LNCAP (cell line): ENCODE measurements around the gene TOR4A.

Experiments used
- TF ChIP-seq, protein P1 (sequence below): fragments of 450-650 bp; IDR thresholded peaks from 2 replicates; pipeline ENCODE4 v1.5.1; 2017; ENCODE audit warnings: mild to moderate bottlenecking

TOR4A gene

DNA sequence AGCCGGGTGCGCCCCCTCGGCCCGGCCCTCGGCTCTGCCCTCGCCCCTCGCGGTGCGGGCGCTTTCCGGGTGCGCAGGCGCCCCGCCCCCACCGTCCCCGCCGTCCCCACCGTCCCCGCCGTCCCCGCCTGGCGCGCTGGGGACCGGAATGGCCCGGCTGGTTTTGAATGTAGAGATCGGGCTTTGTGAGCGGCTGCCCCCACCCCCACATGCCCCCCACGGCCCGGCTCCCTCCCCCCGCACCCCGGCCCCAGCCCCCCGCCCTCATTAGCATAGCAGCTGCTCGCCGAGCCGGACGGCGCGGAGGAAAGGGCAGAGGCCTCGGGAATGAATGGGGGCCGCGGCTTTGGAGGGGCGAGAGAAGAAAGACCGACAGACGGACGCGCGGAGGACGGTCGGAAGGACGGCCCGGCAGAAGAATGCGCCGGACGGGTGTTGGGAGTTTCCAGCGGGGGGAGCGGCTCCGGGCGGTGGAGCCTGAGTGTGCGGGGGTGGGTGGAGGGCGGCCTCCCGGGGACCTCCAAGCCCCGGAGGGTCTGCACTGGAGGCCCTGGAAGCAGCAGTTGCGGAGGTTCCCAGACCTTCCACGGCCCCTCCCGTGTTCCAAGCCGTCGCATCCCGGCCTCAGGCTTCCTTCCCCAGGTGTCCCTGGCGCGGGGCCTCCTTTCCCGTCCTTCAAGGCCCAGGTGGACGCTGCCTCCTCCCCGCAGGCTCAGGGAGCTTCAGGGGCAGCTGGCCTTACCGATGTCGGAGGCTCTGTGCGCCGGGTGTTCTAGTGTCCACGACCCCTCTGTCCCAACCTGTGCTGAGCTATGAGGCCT lies 18.5 kb downstream of the TOR4A start:
- TF ChIP-seq, protein P1, sequence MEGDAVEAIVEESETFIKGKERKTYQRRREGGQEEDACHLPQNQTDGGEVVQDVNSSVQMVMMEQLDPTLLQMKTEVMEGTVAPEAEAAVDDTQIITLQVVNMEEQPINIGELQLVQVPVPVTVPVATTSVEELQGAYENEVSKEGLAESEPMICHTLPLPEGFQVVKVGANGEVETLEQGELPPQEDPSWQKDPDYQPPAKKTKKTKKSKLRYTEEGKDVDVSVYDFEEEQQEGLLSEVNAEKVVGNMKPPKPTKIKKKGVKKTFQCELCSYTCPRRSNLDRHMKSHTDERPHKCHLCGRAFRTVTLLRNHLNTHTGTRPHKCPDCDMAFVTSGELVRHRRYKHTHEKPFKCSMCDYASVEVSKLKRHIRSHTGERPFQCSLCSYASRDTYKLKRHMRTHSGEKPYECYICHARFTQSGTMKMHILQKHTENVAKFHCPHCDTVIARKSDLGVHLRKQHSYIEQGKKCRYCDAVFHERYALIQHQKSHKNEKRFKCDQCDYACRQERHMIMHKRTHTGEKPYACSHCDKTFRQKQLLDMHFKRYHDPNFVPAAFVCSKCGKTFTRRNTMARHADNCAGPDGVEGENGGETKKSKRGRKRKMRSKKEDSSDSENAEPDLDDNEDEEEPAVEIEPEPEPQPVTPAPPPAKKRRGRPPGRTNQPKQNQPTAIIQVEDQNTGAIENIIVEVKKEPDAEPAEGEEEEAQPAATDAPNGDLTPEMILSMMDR = no peak

DNA sequence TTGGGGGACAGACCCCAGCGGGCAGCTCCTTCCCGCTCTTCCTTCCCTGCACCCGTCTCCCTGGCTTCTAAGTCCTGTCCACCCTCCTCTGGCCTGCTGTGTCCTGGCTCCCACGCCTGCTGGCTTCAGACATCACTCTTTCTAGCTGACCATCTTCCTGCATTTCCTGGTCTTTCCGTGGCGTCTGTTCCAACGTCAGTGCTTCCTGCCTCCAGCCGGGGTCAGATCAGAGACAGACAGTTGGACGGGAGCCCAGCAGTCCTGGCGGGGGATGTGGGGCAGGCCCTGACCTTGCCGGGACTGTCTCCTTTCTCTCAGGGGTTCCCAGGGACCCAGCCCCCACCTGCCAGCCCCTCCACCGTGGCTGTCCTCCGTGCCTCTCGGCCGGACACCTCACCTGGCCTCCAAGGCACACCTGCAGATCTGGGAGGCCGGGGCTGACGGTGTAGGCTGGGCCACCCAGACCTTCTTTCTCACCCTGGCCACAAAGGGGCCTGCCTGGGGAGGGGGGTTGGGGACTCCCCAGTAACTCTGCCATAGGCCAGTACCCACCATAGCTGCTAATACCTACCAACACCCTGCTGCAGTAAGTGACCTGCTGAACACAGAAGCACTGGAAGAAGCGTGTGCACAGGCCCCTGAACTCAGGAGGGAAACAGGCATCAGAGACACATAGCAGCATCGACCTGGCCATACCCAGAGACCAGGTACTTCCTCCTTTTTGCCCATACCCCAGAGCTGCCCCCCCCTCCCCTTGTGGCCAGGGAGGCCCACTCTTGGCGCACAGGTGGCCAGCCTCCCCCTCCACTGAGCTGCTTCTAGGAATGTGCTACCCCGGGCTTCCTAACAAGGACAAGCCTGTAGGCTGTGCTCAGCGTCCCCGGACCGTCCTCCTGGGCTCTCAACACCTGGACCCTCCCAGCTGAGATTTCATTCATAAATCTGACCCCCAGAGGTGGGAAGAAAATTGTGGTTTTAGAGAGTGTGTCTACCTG lies 19.4 kb downstream of the TOR4A start:
- TF ChIP-seq, protein P1 = no peak

DNA sequence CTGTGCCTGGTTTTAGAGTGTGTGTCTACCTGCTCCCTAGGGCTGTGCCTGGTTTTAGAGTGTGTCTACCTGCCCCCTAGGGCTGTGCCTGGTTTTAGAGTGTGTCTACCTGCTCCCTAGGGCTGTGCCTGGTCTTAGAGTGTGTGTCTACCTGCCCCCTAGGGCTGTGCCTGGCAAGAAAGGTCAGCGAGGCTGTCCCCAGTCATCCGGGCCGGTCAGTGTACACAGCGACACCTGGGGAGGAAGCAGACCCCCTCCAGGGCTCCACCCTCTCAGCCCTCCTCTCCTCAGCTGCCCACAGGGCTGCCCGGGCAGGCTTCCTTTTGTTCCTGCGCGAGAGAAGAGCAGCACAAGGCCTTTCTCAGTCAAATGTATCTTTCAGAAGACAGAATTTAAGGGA lies 20.4 kb downstream of the TOR4A start:
- TF ChIP-seq, protein P1 = no peak

DNA sequence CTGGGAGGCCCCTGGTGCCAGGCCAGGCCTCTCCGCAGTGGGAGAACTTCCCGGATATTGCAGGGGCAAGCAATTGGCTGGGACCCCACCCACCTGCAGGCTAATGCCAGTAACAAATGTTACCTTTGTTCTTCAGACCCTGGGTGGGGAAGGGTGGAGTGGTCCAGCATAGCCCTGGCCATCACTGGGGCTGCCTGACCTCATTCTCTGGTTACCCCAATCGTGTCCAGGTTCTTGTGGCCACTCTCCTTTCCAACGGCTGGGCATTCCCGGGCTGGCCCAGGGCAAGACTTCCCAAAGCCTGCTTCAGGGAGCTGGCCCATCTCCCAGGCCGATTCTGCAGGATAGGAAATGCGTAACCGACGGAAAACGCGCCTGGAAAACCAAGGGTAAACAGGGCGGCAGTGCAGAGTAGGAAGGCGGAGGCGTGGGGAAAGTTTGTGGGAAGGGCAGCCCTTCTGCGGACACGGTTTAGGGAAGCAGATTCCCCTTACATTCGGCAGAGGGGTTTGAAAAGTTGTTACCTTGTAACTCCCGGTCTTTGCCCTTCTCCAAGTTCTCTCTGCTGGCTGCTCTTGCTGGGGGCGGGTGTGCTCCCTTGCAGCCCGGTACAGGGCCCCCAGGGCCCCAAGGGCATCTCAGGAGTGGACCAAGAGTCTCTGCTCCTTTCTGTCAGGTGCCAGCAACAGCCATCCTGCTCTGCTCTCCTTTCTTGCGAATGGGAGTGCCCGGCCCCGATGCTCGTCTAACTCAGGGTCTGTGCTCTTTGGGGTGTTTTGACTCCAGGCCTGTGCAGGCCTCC lies 21.1 kb downstream of the TOR4A start:
- TF ChIP-seq, protein P1 = no peak

DNA sequence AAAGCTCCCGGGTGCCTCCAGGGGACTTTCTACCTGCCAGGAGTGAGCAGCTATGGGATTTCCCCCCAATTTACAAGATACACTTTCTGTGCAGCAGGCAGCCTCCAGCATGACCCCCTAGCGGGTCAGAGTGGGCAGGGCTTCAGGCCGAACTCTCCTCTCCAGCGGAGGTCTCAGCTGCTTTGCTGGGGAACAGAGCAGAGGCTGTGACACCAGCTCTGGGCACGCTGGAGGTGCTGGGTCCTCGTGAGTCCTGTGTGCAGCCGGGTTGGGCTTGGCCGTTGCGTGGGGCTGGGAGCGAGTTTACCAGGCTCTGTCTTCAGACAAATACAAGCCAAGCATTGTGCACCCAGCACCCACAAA lies 21.7 kb downstream of the TOR4A start:
- TF ChIP-seq, protein P1 = no peak

DNA sequence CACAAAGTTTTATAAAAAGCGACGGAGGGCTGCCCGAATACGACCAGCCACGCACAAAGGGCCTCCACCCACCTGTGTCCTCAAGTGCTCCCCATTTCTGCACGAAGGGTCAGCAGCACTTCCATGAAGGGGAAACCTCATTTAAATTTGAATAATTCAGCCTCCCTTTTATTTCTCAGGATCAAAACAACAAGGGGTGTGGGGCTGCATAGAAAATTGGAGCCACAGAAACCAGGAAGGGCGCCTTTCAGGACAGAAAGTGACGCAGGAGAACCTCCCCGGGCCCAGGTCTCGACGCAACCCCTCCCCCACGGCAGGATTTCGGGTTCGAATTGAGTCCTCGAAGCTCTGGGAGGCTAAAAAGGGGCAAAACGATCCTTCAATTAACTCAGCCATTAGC lies 22.4 kb downstream of the TOR4A start:
- TF ChIP-seq, protein P1 = no peak

DNA sequence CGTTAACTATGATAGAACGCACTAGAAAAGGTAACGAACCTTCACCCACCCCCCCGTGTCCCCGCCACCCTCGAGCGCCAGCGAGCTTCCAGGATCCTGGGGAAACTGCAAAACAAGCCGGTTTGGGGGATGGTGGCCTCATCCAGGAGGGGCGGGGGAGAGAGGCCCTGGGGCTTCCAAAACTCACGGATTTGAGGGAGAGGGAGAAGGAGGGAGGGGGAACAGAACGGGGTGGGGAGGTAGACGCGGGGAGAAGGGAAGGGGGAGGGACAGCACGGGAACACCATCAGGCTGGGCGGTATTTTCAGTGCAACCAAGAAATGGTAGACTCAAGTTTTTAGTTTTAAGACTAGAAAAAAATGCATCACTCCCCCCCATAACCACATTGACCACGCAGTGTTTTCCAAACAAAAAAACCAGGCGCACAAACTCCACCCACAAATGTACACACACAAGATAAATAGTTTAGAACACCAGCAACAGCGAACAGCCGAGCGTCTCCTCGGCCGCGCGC lies 23.1 kb downstream of the TOR4A start:
- TF ChIP-seq, protein P1 = no peak
